SK-N-SH (cell line): Measurements from ENCODE around the gene TMEM39B. TPM values are rescaled to one million over a fixed set of nuclear protein-coding genes. Genes with fewer than 3 reads are reported as not detected.
"Not testable (repeated sequence)": the region's sequence is repeated elsewhere in the genome, so short reads cannot be mapped to it uniquely, and the experiment has no call there.

Experiments used
- CTCF ChIA-PET: fragments of 300-600, 350-600 bp; formaldehyde crosslinking; extraction: SDS; loops from one replicate; lab custom pipeline; 2021; lab: Yijun Ruan, JAX
- POLR2A ChIA-PET: fragments of 350-600 bp; sonication (Branson Sonifier 250); formaldehyde crosslinking; extraction: SDS; loops from one replicate; lab custom pipeline; 2020; ENCODE audit warnings: antibody characterized with exemption, inconsistent platforms; lab: Yijun Ruan, JAX
- DNase-seq: peaks from one replicate; pipeline ENCODE4 v3.0.0; 2012
- H2AFZ ChIP-seq: fragments of 200-600 bp; sonication (generic); 2 replicates; pipeline ENCODE4 v1.8.1; 2016; ENCODE audit warnings: antibody characterized with exemption, mild to moderate bottlenecking, low read depth
- H3F3A ChIP-seq: fragments of 200-600 bp; sonication (generic); replicated peaks from 2 replicates; pipeline ENCODE3; 2016; ENCODE audit warnings: antibody characterized with exemption, mild to moderate bottlenecking; ENCODE audit not compliant: insufficient read depth
- H3K27ac ChIP-seq, 2 experiments: fragments of 200-500 bp in 1 of 2; fragments of 200-600 bp in 1 of 2; sonication (Bioruptor generic) in 1 of 2; sonication (generic), shearing (Covaris generic) in 1 of 2; 2 replicates each; pipeline versions ENCODE4 v1.5.1 to v1.6.1; 2014 to 2016; ENCODE audit warnings: low read depth in 2 of 2, inconsistent platforms in 1 of 2, low read length in 1 of 2, mild to moderate bottlenecking in 1 of 2, mixed read lengths in 1 of 2
- H3K27me3 ChIP-seq: fragments of 200-600 bp; sonication (generic), shearing (Covaris generic); 2 replicates; pipeline ENCODE4 v1.6.1; 2016; ENCODE audit warnings: mixed run types; ENCODE audit not compliant: insufficient read depth
- H3K36me3 ChIP-seq, 2 experiments: fragments of 200-500 bp in 1 of 2; fragments of 200-600 bp in 1 of 2; sonication (Bioruptor generic) in 1 of 2; sonication (generic) in 1 of 2; replicated peaks in 1 of 2; 2 replicates each; pipeline versions ENCODE3 to v1.5.1; 2014 to 2016; ENCODE audit warnings: low read length in 1 of 2, mild to moderate bottlenecking in 1 of 2; ENCODE audit not compliant: insufficient read depth in 2 of 2, control insufficient read depth in 1 of 2
- H3K4me1 ChIP-seq, 2 experiments: fragments of 200-500 bp in 1 of 2; fragments of 200-600 bp in 1 of 2; sonication (Bioruptor generic) in 1 of 2; sonication (generic), shearing (Covaris generic) in 1 of 2; 2 replicates each; pipeline versions ENCODE4 v1.5.1 to v1.6.1; 2014 to 2016; ENCODE audit warnings: low read depth in 1 of 2, low read length in 1 of 2, mixed run types in 1 of 2; ENCODE audit not compliant: insufficient read depth in 2 of 2, control insufficient read depth in 1 of 2
- H3K4me2 ChIP-seq: fragments of 200-600 bp; sonication (generic), shearing (Covaris generic); 2 replicates; pipeline ENCODE4 v1.6.1; 2017; ENCODE audit warnings: mixed run types
- H3K4me3 ChIP-seq, 2 experiments: fragments of 200-500 bp in 1 of 2; fragments of 200-600 bp in 1 of 2; sonication (Bioruptor generic) in 1 of 2; sonication (generic), shearing (Covaris generic) in 1 of 2; 2 replicates each; pipeline versions ENCODE4 v1.5.1 to v1.8.1; 2014 to 2016; ENCODE audit warnings: low read depth in 2 of 2, inconsistent platforms in 1 of 2, low read length in 1 of 2, mild to moderate bottlenecking in 1 of 2, mixed read lengths in 1 of 2, moderate library complexity in 1 of 2
- H3K79me2 ChIP-seq: fragments of 200-600 bp; sonication (generic); 2 replicates; pipeline ENCODE4 v1.8.1; 2017; ENCODE audit warnings: mild to moderate bottlenecking; ENCODE audit not compliant: insufficient read depth
- H3K9ac ChIP-seq: fragments of 200-600 bp; sonication (generic); 2 replicates; pipeline ENCODE4 v1.6.1; 2017; ENCODE audit warnings: mixed run types
- H3K9me2 ChIP-seq: fragments of 200-600 bp; sonication (generic); 2 replicates; pipeline ENCODE4 v1.6.1; 2017; ENCODE audit warnings: mixed run types
- H3K9me3 ChIP-seq: fragments of 200-600 bp; sonication (generic); 2 replicates; pipeline ENCODE4 v1.6.1; 2017; ENCODE audit warnings: mixed run types, mild to moderate bottlenecking, moderate library complexity
- H4K20me1 ChIP-seq: fragments of 200-600 bp; sonication (generic); 2 replicates; pipeline ENCODE4 v1.6.1; 2017; ENCODE audit warnings: mild to moderate bottlenecking, mixed run types; ENCODE audit not compliant: insufficient read depth
- CHD2 ChIP-seq: fragments of 150-350 bp; IDR thresholded peaks from 2 replicates; pipeline ENCODE4 v1.6.1; 2018; ENCODE audit warnings: low read length; ENCODE audit not compliant: partially characterized antibody
- EP300 ChIP-seq, 2 experiments: IDR thresholded peaks; 2 replicates each; pipeline versions ENCODE4 v1.4.0 to v1.6.1; 2012; ENCODE audit warnings: borderline replicate concordance in 1 of 2, low read depth in 1 of 2, low read length in 1 of 2
- EZH2phosphoT487 ChIP-seq: fragments of 200-600 bp; sonication (generic); IDR thresholded peaks from 2 replicates; pipeline ENCODE4 v1.6.1; 2017; ENCODE audit warnings: low read depth, mixed run types, mild to moderate bottlenecking, antibody characterized with exemption, moderate library complexity, borderline replicate concordance
- FOSL2 ChIP-seq: IDR thresholded peaks from 2 replicates; pipeline ENCODE4 v1.4.0; 2012; ENCODE audit warnings: low read depth, mild to moderate bottlenecking, moderate library complexity, borderline replicate concordance
- FOXM1 ChIP-seq: IDR thresholded peaks from 2 replicates; pipeline ENCODE4 v1.4.0; 2012; ENCODE audit warnings: low read depth, mild to moderate bottlenecking
- GABPA ChIP-seq: IDR thresholded peaks from 2 replicates; pipeline ENCODE4 v1.4.0; 2012; ENCODE audit warnings: low read depth, mild to moderate bottlenecking
- JUND ChIP-seq: IDR thresholded peaks from 2 replicates; pipeline ENCODE4 v1.4.0; 2012
- MEF2A ChIP-seq: IDR thresholded peaks from 2 replicates; pipeline ENCODE4 v1.4.0; 2012; ENCODE audit warnings: low read depth, borderline replicate concordance
- NRF1 ChIP-seq: IDR thresholded peaks from 2 replicates; pipeline ENCODE4 v1.6.1; 2012; ENCODE audit warnings: low read depth, mild to moderate bottlenecking, low read length
- POLR2AphosphoS5 ChIP-seq: IDR thresholded peaks from 2 replicates; pipeline ENCODE4 v1.6.1; 2012; ENCODE audit warnings: low read depth, low read length
- RAD21 ChIP-seq: IDR thresholded peaks from 2 replicates; pipeline ENCODE4 v1.6.1; 2012; ENCODE audit warnings: mild to moderate bottlenecking, low read length
- RFX5 ChIP-seq: IDR thresholded peaks from 2 replicates; pipeline ENCODE4 v1.6.1; 2012; ENCODE audit warnings: mild to moderate bottlenecking, improper control_type of control experiment, low read length
- RXRA ChIP-seq: IDR thresholded peaks from 2 replicates; pipeline ENCODE4 v1.4.0; 2012; ENCODE audit warnings: low read depth, mild to moderate bottlenecking, borderline replicate concordance
- SMC3 ChIP-seq: IDR thresholded peaks from 2 replicates; pipeline ENCODE4 v1.6.1; 2012; ENCODE audit warnings: low read depth, low read length, improper control_type of control experiment
- TCF12 ChIP-seq: IDR thresholded peaks from 2 replicates; pipeline ENCODE4 v1.4.0; 2012
- WGBS: methylation state at CpG from one replicate; pipeline ENCODE4 v1.1.6; 2017; ENCODE audit warnings: low lambda C conversion rate; 5-methylcytosine and 5-hydroxymethylcytosine counted together
- polyA plus RNA-seq, 3 experiments: library from polyadenylated mRNA; depleted of rRNA; stranded (reverse); fragments of >200 nt; gene quantifications; 2 replicates each; pipeline ENCODE4 v1.2.3, GENCODE V29; 2012
- TF ChIP-seq, protein P1 (sequence below): IDR thresholded peaks from 2 replicates; pipeline ENCODE4 v1.4.0; 2012; ENCODE audit warnings: low read depth, borderline replicate concordance
- TF ChIP-seq, protein P2 (sequence below): IDR thresholded peaks from 2 replicates; pipeline ENCODE4; 2012
- TF ChIP-seq, protein P3 (sequence below): IDR thresholded peaks from 2 replicates; pipeline ENCODE4 v1.6.1; 2012; ENCODE audit warnings: mild to moderate bottlenecking, low read depth, low read length, moderate library complexity
- TF ChIP-seq, protein P4 (sequence below): IDR thresholded peaks from 2 replicates; pipeline ENCODE4 v1.4.0; 2012; ENCODE audit warnings: low read depth

The TMEM39B gene
- polyA plus RNA-seq, 1 of the 3 experiments (the other 2 are of a cell fraction) = 25.1 TPM

DNA sequence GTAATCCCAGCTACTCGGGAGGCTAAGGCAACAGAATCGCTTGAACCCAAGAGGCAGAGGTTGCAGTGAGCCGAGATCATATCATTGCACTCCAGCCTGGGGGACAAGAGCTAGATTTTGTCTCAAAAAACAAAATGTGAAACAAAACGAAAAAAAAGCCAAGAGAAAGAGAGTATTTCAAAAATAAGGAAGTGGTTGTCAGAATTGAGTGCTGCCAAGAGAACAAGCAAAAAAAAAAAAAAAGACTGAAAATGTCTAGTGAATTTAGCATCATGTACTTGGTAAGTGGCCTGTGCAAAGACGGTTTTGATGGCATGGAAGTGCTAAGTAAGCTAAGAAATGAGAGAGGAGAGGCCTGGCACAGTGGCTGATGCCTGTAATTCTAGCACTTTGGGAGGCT, 49.4 kb downstream of the TMEM39B start:
- POLR2A ChIA-PET = no interaction called here
- Histone ChIP-seq H3K36me3 (peaks cover 0 to 4% of the 10 kb centered on the region in 2 experiments), H3K9me3 (no peaks in the 10 kb centered on the region), H3K9ac (no peak overlapping the region), H2AFZ (no peak overlapping the region), H3K4me3 (no peak overlapping the region), H4K20me1 (peaks cover 66% of the 10 kb centered on the region), H3K4me1 (peaks cover 6 to 8% of the 10 kb centered on the region in 2 experiments; a peak in 2 of 4 replicates), H3K9me2 (no peaks in the 10 kb centered on the region), H3K27ac (no peak overlapping the region), H3F3A (peaks cover 3% of the 10 kb centered on the region), H3K27me3 (no peaks in the 10 kb centered on the region), H3K79me2 (peaks cover 99% of the 10 kb centered on the region), H3K4me2 (no peak overlapping the region)
- TF ChIP-seq FOXM1 (no peak), RFX5 (no peak), MEF2A (no peak), EZH2phosphoT487 (no peak), POLR2AphosphoS5 (no peak), CHD2 (no peak), RXRA (no peak), FOSL2 (no peak), TCF12 (no peak), GABPA (no peak), JUND (no peak), SMC3 (no peak), EP300 (IDR thresholded peaks at IDR 0.05; ENCODE audit: borderline replicate concordance in 1 of 2, low read depth in 1 of 2, low read length in 1 of 2) (no peak), NRF1 (no peak), RAD21 (no peak)
- TF ChIP-seq, protein P1, sequence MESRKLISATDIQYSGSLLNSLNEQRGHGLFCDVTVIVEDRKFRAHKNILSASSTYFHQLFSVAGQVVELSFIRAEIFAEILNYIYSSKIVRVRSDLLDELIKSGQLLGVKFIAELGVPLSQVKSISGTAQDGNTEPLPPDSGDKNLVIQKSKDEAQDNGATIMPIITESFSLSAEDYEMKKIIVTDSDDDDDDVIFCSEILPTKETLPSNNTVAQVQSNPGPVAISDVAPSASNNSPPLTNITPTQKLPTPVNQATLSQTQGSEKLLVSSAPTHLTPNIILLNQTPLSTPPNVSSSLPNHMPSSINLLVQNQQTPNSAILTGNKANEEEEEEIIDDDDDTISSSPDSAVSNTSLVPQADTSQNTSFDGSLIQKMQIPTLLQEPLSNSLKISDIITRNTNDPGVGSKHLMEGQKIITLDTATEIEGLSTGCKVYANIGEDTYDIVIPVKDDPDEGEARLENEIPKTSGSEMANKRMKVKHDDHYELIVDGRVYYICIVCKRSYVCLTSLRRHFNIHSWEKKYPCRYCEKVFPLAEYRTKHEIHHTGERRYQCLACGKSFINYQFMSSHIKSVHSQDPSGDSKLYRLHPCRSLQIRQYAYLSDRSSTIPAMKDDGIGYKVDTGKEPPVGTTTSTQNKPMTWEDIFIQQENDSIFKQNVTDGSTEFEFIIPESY = no peak
- TF ChIP-seq, protein P2, sequence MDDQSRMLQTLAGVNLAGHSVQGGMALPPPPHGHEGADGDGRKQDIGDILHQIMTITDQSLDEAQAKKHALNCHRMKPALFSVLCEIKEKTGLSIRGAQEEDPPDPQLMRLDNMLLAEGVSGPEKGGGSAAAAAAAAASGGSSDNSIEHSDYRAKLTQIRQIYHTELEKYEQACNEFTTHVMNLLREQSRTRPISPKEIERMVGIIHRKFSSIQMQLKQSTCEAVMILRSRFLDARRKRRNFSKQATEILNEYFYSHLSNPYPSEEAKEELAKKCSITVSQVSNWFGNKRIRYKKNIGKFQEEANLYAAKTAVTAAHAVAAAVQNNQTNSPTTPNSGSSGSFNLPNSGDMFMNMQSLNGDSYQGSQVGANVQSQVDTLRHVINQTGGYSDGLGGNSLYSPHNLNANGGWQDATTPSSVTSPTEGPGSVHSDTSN = no peak
- TF ChIP-seq, protein P3, sequence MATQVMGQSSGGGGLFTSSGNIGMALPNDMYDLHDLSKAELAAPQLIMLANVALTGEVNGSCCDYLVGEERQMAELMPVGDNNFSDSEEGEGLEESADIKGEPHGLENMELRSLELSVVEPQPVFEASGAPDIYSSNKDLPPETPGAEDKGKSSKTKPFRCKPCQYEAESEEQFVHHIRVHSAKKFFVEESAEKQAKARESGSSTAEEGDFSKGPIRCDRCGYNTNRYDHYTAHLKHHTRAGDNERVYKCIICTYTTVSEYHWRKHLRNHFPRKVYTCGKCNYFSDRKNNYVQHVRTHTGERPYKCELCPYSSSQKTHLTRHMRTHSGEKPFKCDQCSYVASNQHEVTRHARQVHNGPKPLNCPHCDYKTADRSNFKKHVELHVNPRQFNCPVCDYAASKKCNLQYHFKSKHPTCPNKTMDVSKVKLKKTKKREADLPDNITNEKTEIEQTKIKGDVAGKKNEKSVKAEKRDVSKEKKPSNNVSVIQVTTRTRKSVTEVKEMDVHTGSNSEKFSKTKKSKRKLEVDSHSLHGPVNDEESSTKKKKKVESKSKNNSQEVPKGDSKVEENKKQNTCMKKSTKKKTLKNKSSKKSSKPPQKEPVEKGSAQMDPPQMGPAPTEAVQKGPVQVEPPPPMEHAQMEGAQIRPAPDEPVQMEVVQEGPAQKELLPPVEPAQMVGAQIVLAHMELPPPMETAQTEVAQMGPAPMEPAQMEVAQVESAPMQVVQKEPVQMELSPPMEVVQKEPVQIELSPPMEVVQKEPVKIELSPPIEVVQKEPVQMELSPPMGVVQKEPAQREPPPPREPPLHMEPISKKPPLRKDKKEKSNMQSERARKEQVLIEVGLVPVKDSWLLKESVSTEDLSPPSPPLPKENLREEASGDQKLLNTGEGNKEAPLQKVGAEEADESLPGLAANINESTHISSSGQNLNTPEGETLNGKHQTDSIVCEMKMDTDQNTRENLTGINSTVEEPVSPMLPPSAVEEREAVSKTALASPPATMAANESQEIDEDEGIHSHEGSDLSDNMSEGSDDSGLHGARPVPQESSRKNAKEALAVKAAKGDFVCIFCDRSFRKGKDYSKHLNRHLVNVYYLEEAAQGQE = no peak
- TF ChIP-seq, protein P4, sequence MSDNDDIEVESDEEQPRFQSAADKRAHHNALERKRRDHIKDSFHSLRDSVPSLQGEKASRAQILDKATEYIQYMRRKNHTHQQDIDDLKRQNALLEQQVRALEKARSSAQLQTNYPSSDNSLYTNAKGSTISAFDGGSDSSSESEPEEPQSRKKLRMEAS = no peak
- CTCF ChIA-PET = interaction anchor here (0.7 to 6.5 kb wide), 3 partner anchors 13 to 126 kb away, joined by 3 to 46 read pairs (median 3); partner anchors contain the start of gene KPNA6
- 83% methylated on average over 5 of the region's 5 CpGs for WGBS
- no peak for DNase-seq

DNA sequence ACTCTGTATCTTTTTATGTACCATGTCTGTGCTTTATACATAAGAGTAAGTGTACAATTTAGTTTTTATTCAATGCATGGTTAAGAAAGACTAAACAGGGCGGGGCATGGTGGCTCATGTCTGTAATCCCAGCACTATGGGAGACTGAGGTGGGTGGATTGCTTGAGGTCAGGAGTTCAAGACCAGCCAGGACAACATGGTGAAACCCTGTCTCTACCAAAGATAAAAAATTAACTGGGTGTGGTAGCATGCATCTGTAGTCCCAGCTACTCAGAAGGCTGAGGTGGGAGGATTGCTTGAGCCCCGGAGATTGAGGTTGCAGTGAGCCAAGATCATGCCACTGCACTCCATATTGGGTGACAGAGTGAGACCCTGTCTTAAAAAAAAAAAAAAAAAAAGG, 50.6 kb downstream of the TMEM39B start:
- H3F3A ChIP-seq, POLR2A ChIA-PET, H3K9me3 ChIP-seq, H3K9me2 ChIP-seq, H3K27me3 ChIP-seq, H2AFZ ChIP-seq, H3K36me3 ChIP-seq, H3K9ac ChIP-seq, H3K4me1 ChIP-seq, DNase-seq, H3K4me3 ChIP-seq, H3K4me2 ChIP-seq, H3K27ac ChIP-seq: not testable (repeated sequence)
- CTCF ChIA-PET = interaction anchor here (6.5 kb wide), 1 partner anchor 14 kb away, joined by 46 read pairs; the partner anchor contains the start of gene KPNA6
- 93% methylated on average over 2 of the region's 2 CpGs for WGBS
- H4K20me1 ChIP-seq = peaks cover 66% of the 10 kb centered on the region
- peaks cover 98% of the 10 kb centered on the region for H3K79me2 ChIP-seq
